Sigmoid colon (tissue), 4 donors: ENCODE results near the gene CDC73.

Experiments used
- EP300 ChIP-seq, 4 donors: sonication (generic); formaldehyde crosslinking; IDR thresholded peaks; one replicate each; pipeline ENCODE4 v1.6.1; 2017; ENCODE audit warnings: antibody characterized with exemption in 4 of 4
- POLR2A ChIP-seq, 2 donors: fragments of 450-650 bp; IDR thresholded peaks; one replicate each; pipeline ENCODE4 v1.6.1; 2016; ENCODE audit warnings: antibody characterized with exemption in 2 of 2, mild to moderate bottlenecking in 2 of 2, moderate library complexity in 2 of 2
- POLR2AphosphoS5 ChIP-seq, 4 donors: sonication (generic); formaldehyde crosslinking; IDR thresholded peaks; one replicate each; pipeline ENCODE4 v1.6.1; 2017; ENCODE audit warnings: antibody characterized with exemption in 4 of 4
- TF ChIP-seq, protein P1 (sequence below), 4 experiments: fragments of 450-650 bp in 3 of 4; fragments of 200-600 bp in 1 of 4; IDR thresholded peaks; one replicate each; pipeline ENCODE4 v1.5.1; 2016 to 2019; ENCODE audit warnings: antibody characterized with exemption in 4 of 4, mild to moderate bottlenecking in 3 of 4, moderate library complexity in 2 of 4

DNA sequence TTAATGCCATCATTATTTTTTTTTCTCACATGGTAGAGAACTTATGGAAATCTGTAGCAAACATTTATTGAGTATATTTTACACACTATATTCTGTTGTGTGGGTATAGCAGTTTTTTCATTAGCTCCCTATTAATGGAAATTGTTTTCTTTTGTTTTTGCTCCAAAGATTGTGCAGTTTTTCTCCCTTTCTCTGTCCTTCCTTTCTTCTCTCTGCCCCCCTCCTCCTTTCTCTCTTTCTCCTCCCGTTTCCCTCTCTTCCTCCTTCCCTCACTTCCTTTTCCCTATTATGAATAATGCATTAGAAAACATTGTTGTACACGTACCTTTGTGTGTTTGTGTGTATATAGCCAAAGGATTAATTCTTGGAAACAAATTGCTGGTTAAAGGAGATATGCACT is 20.6 kb downstream of the CDC73 start:
- TF ChIP-seq, protein P1, sequence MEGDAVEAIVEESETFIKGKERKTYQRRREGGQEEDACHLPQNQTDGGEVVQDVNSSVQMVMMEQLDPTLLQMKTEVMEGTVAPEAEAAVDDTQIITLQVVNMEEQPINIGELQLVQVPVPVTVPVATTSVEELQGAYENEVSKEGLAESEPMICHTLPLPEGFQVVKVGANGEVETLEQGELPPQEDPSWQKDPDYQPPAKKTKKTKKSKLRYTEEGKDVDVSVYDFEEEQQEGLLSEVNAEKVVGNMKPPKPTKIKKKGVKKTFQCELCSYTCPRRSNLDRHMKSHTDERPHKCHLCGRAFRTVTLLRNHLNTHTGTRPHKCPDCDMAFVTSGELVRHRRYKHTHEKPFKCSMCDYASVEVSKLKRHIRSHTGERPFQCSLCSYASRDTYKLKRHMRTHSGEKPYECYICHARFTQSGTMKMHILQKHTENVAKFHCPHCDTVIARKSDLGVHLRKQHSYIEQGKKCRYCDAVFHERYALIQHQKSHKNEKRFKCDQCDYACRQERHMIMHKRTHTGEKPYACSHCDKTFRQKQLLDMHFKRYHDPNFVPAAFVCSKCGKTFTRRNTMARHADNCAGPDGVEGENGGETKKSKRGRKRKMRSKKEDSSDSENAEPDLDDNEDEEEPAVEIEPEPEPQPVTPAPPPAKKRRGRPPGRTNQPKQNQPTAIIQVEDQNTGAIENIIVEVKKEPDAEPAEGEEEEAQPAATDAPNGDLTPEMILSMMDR (IDR thresholded peaks at IDR 0.05): no peak
- TF ChIP-seq EP300 (IDR thresholded peaks at IDR 0.05): no peak
- TF ChIP-seq POLR2AphosphoS5 (IDR thresholded peaks at IDR 0.05): no peak
- no peak for TF ChIP-seq POLR2A (IDR thresholded peaks at IDR 0.05)
